ENCODE data around the gene CTNNB1. TPM values are rescaled to one million over a fixed set of nuclear protein-coding genes. Genes with fewer than 3 reads are reported as not detected.

CTNNB1 gene
- total RNA-seq, 1 experiment from 2014 or later, result 387 TPM

- no peak for TF ChIP-seq TEAD4 (CRISPR knock-in tag; IDR thresholded peaks at IDR 0.05)
These were observed 30.3 kb upstream of the CTNNB1 start (continued) for GRCh38 chr3:41169023-41169422.

GRCh38 chr3:41173926-41174885, 25.1 kb upstream of the CTNNB1 start:
- Mint-ChIP-seq H3K9me3 (no peaks in the 10 kb centered on the region), H3K4me1 (peaks cover 26% of the 10 kb centered on the region), H3K27me3 (ENCODE audit: low read depth) (no peaks in the 10 kb centered on the region; the same call in 1 of the 2 replicates), H3K27ac (no peak overlapping the region), H3K36me3 (no peaks in the 10 kb centered on the region), H3K4me3 (no peak overlapping the region)
- TF ChIP-seq ELF4 (CRISPR knock-in tag; IDR thresholded peaks at IDR 0.05; ENCODE audit: low read depth), result no peak
- TF ChIP-seq HMGA2 (CRISPR knock-in tag; IDR thresholded peaks at IDR 0.05), result no peak
- no peak for TF ChIP-seq GABPB1 (CRISPR knock-in tag; IDR thresholded peaks at IDR 0.05)
- no peak for TF ChIP-seq RORB (CRISPR knock-in tag; IDR thresholded peaks at IDR 0.05)
- TF ChIP-seq TEAD1 (CRISPR knock-in tag; IDR thresholded peaks at IDR 0.05), result no peak
- TF ChIP-seq ZNF425 (CRISPR knock-in tag; conservative IDR thresholded peaks at IDR 0.05), result no peak
- no peak for TF ChIP-seq NR2C2 (CRISPR knock-in tag; IDR thresholded peaks at IDR 0.05)
- no peak for TF ChIP-seq CBFB (CRISPR knock-in tag; IDR thresholded peaks at IDR 0.05; ENCODE audit: low read depth)
- TF ChIP-seq ESRRA (CRISPR knock-in tag; IDR thresholded peaks at IDR 0.05; ENCODE audit: borderline replicate concordance), result no peak
- TF ChIP-seq ZSCAN18 (CRISPR knock-in tag; IDR thresholded peaks at IDR 0.05), result no peak
- no peak for TF ChIP-seq JUN (CRISPR knock-in tag; IDR thresholded peaks at IDR 0.05)
- no peak for TF ChIP-seq ZNF416 (CRISPR knock-in tag; IDR thresholded peaks at IDR 0.05)
- TF ChIP-seq SMAD4 (CRISPR knock-in tag; IDR thresholded peaks at IDR 0.05), result no peak
- no peak for TF ChIP-seq HMGXB4 (CRISPR knock-in tag; IDR thresholded peaks at IDR 0.05)
- CTCF ChIA-PET, result interaction anchor here (0.6 kb wide), 1 partner anchor 28 kb away, joined by 4 read pairs; no protein-coding TSS in a partner anchor
- ATAC-seq, result no peak
- POLR2A ChIA-PET, result no interaction called here
- DNase-seq (ENCODE audit: low spot score), result no peak

- DNase-seq (ENCODE audit: low spot score) (no peak), ATAC-seq (no peak)
- Mint-ChIP-seq H3K4me3 (no peak overlapping the region), H3K27me3 (ENCODE audit: low read depth) (no peaks in the 10 kb centered on the region; the same call in 1 of the 2 replicates), H3K9me3 (no peaks in the 10 kb centered on the region), H3K27ac (no peak overlapping the region), H3K4me1 (peaks cover 26% of the 10 kb centered on the region), H3K36me3 (no peaks in the 10 kb centered on the region)
- TF ChIP-seq ZBTB43 (CRISPR knock-in tag; IDR thresholded peaks at IDR 0.05) (no peak), EMX1 (CRISPR knock-in tag; IDR thresholded peaks at IDR 0.05) (no peak), USF1 (CRISPR knock-in tag; IDR thresholded peaks at IDR 0.05) (no peak)
- ChIA-PET CTCF (no interaction called here), POLR2A (no interaction called here)
These were observed 23.9 kb upstream of the CTNNB1 start for GRCh38 chr3:41175365-41175764.

Measured in WTC11 (cell line).